Measurements from ENCODE around the gene SUZ12.
"Not testable (repeated sequence)": the region's sequence is repeated elsewhere in the genome, so short reads cannot be mapped to it uniquely, and the experiment has no call there.

SUZ12 gene

GRCh38 chr17:32033223-32033622, 96.4 kb downstream of the SUZ12 start:
- H3K79me2 ChIP-seq (ENCODE audit: control insufficient read depth, low read length): no peaks in the 10 kb centered on the region
- H3K27me3 ChIP-seq (ENCODE audit: control insufficient read depth, low read length): no peaks in the 10 kb centered on the region
- H3K36me3 ChIP-seq (ENCODE audit: control insufficient read depth, low read length): peaks cover 17% of the 10 kb centered on the region
- H4K20me1 ChIP-seq (ENCODE audit: control insufficient read depth, insufficient read depth, low read depth, low read length): no peaks in the 10 kb centered on the region
- no peaks in the 10 kb centered on the region for H3K4me1 ChIP-seq (ENCODE audit: control insufficient read depth, low read length)
- H3K4me3 ChIP-seq (ENCODE audit: low read length): no peak overlapping the region
- H3F3A ChIP-seq (ENCODE audit: control insufficient read depth, insufficient read depth): no peaks in the 10 kb centered on the region
- no peaks in the 10 kb centered on the region for H3K9me2 ChIP-seq (replicated peaks; ENCODE audit: control insufficient read depth, low read length)
- no peaks in the 10 kb centered on the region for H3K9me3 ChIP-seq (ENCODE audit: control insufficient read depth, insufficient read depth, low read length)
- H3K4me2 ChIP-seq (ENCODE audit: low read length): no peak overlapping the region
- no peak overlapping the region for H3K27ac ChIP-seq (ENCODE audit: low read depth, low read length)
- TF ChIP-seq, protein P1, sequence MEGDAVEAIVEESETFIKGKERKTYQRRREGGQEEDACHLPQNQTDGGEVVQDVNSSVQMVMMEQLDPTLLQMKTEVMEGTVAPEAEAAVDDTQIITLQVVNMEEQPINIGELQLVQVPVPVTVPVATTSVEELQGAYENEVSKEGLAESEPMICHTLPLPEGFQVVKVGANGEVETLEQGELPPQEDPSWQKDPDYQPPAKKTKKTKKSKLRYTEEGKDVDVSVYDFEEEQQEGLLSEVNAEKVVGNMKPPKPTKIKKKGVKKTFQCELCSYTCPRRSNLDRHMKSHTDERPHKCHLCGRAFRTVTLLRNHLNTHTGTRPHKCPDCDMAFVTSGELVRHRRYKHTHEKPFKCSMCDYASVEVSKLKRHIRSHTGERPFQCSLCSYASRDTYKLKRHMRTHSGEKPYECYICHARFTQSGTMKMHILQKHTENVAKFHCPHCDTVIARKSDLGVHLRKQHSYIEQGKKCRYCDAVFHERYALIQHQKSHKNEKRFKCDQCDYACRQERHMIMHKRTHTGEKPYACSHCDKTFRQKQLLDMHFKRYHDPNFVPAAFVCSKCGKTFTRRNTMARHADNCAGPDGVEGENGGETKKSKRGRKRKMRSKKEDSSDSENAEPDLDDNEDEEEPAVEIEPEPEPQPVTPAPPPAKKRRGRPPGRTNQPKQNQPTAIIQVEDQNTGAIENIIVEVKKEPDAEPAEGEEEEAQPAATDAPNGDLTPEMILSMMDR (IDR thresholded peaks at IDR 0.05; ENCODE audit: low read depth, low read length, poor library complexity, severe bottlenecking): no peak
- no peak for TF ChIP-seq EZH2phosphoT487 (IDR thresholded peaks at IDR 0.05; ENCODE audit: borderline replicate concordance, low read length)

GRCh38 chr17:32033812-32034211, 97.0 kb downstream of the SUZ12 start:
- H3K4me3 ChIP-seq (ENCODE audit: low read length); H3K9me2 ChIP-seq (replicated peaks; ENCODE audit: control insufficient read depth, low read length); H3K79me2 ChIP-seq (ENCODE audit: control insufficient read depth, low read length); H3F3A ChIP-seq (ENCODE audit: control insufficient read depth, insufficient read depth); H3K4me2 ChIP-seq (ENCODE audit: low read length); H3K27me3 ChIP-seq (ENCODE audit: control insufficient read depth, low read length); H3K4me1 ChIP-seq (ENCODE audit: control insufficient read depth, low read length); H3K27ac ChIP-seq (ENCODE audit: low read depth, low read length); H3K9me3 ChIP-seq (ENCODE audit: control insufficient read depth, insufficient read depth, low read length); H4K20me1 ChIP-seq (ENCODE audit: control insufficient read depth, insufficient read depth, low read depth, low read length): not testable (repeated sequence)
- H3K36me3 ChIP-seq (ENCODE audit: control insufficient read depth, low read length): peaks cover 17% of the 10 kb centered on the region

DNA sequence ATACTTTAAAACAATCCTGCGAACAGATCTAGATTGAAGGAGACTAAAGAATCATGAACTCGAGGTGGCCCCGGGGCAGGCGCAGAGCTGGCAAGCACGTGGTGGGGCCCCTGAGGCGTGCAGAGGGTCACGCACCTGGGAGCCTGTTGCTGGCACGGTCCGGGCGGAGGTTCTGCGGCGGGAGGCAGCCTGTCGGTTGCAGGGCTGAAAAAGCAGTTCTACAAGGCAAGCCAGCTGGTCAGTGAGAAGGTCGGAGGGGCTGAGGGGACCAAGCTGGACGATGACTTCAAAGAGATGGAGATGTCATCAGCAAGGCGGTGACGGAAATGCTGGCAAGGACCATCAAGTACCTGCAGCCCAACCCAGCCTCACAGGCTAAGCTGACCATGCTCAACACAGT, 103.4 kb downstream of the SUZ12 start:
- not testable (repeated sequence) for H3K27ac ChIP-seq (ENCODE audit: low read depth, low read length); H3K4me2 ChIP-seq (ENCODE audit: low read length); H3F3A ChIP-seq (ENCODE audit: control insufficient read depth, insufficient read depth); H3K27me3 ChIP-seq (ENCODE audit: control insufficient read depth, low read length); H4K20me1 ChIP-seq (ENCODE audit: control insufficient read depth, insufficient read depth, low read depth, low read length); H3K9me2 ChIP-seq (replicated peaks; ENCODE audit: control insufficient read depth, low read length); H3K79me2 ChIP-seq (ENCODE audit: control insufficient read depth, low read length); H3K4me1 ChIP-seq (ENCODE audit: control insufficient read depth, low read length); H3K4me3 ChIP-seq (ENCODE audit: low read length); H3K9me3 ChIP-seq (ENCODE audit: control insufficient read depth, insufficient read depth, low read length)
- H3K36me3 ChIP-seq (ENCODE audit: control insufficient read depth, low read length): peaks cover 13% of the 10 kb centered on the region

GRCh38 chr17:32041306-32041875, 104.6 kb downstream of the SUZ12 start:
- not testable (repeated sequence) for H3K4me3 ChIP-seq (ENCODE audit: low read length)

DNA sequence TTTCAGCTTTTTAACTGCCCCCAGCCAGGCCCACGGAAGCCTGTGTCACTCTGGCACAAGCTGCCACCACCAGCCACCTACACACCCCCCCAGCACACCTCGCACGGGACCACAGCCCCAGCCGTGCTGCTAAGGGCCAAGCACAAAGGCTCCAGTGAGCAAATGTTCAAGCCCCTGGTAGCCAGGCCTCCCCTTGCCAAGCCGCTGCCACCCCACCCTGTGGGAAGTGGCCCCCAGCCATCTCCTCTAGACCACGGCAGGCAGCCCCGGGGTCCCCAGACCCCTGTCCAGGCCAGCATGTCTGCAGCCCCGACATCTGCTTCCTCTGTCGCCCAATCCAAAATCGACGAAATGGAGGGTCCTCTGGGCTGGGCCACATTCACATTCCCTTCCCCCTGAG, 105.5 kb downstream of the SUZ12 start:
- H4K20me1 ChIP-seq (ENCODE audit: control insufficient read depth, insufficient read depth, low read depth, low read length); H3K79me2 ChIP-seq (ENCODE audit: control insufficient read depth, low read length); H3K4me2 ChIP-seq (ENCODE audit: low read length); H3F3A ChIP-seq (ENCODE audit: control insufficient read depth, insufficient read depth); H3K9me3 ChIP-seq (ENCODE audit: control insufficient read depth, insufficient read depth, low read length); H3K27ac ChIP-seq (ENCODE audit: low read depth, low read length); H3K9me2 ChIP-seq (replicated peaks; ENCODE audit: control insufficient read depth, low read length); H3K4me3 ChIP-seq (ENCODE audit: low read length); H3K36me3 ChIP-seq (ENCODE audit: control insufficient read depth, low read length); H3K27me3 ChIP-seq (ENCODE audit: control insufficient read depth, low read length); H3K4me1 ChIP-seq (ENCODE audit: control insufficient read depth, low read length): not testable (repeated sequence)

More at GRCh38 chr17:32041306-32041875, 104.6 kb downstream of the SUZ12 start:
- H3K4me2 ChIP-seq (ENCODE audit: low read length); H3K36me3 ChIP-seq (ENCODE audit: control insufficient read depth, low read length); H3K27ac ChIP-seq (ENCODE audit: low read depth, low read length); H3K79me2 ChIP-seq (ENCODE audit: control insufficient read depth, low read length); H3K9me3 ChIP-seq (ENCODE audit: control insufficient read depth, insufficient read depth, low read length); H4K20me1 ChIP-seq (ENCODE audit: control insufficient read depth, insufficient read depth, low read depth, low read length); H3F3A ChIP-seq (ENCODE audit: control insufficient read depth, insufficient read depth); H3K9me2 ChIP-seq (replicated peaks; ENCODE audit: control insufficient read depth, low read length); H3K27me3 ChIP-seq (ENCODE audit: control insufficient read depth, low read length); H3K4me1 ChIP-seq (ENCODE audit: control insufficient read depth, low read length): not testable (repeated sequence)

- not testable (repeated sequence) for H3K27ac ChIP-seq (ENCODE audit: low read depth, low read length); H3K4me3 ChIP-seq (ENCODE audit: low read length); H4K20me1 ChIP-seq (ENCODE audit: control insufficient read depth, insufficient read depth, low read depth, low read length); H3F3A ChIP-seq (ENCODE audit: control insufficient read depth, insufficient read depth); H3K4me2 ChIP-seq (ENCODE audit: low read length); H3K9me3 ChIP-seq (ENCODE audit: control insufficient read depth, insufficient read depth, low read length); H3K27me3 ChIP-seq (ENCODE audit: control insufficient read depth, low read length); H3K79me2 ChIP-seq (ENCODE audit: control insufficient read depth, low read length); H3K9me2 ChIP-seq (replicated peaks; ENCODE audit: control insufficient read depth, low read length); H3K36me3 ChIP-seq (ENCODE audit: control insufficient read depth, low read length); H3K4me1 ChIP-seq (ENCODE audit: control insufficient read depth, low read length)
These were observed 108.8 kb downstream of the SUZ12 start for GRCh38 chr17:32045611-32046010.

DNA sequence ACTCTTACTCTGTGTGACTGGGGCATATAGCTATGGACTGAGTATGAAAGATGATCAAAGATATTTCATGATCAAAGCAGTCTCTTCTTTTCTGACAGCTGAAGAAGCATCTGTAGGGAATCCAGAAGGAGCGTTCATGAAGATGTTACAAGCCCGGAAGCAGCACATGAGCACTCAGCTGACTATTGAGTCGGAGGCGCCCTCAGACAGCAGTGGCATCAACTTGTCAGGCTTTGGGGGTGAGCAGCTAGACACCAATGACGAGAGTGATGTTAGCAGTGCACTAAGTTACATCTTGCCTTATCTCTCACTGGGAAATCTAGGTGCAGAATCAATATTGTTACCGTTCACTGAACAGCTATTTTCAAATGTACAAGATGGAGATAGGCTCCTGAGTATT, 110.9 kb downstream of the SUZ12 start:
- not testable (repeated sequence) for H3K79me2 ChIP-seq (ENCODE audit: control insufficient read depth, low read length); H3K4me3 ChIP-seq (ENCODE audit: low read length); H3K27me3 ChIP-seq (ENCODE audit: control insufficient read depth, low read length); H3K9me3 ChIP-seq (ENCODE audit: control insufficient read depth, insufficient read depth, low read length); H3K4me1 ChIP-seq (ENCODE audit: control insufficient read depth, low read length); H3K27ac ChIP-seq (ENCODE audit: low read depth, low read length); H3F3A ChIP-seq (ENCODE audit: control insufficient read depth, insufficient read depth); H4K20me1 ChIP-seq (ENCODE audit: control insufficient read depth, insufficient read depth, low read depth, low read length); H3K36me3 ChIP-seq (ENCODE audit: control insufficient read depth, low read length); H3K4me2 ChIP-seq (ENCODE audit: low read length); H3K9me2 ChIP-seq (replicated peaks; ENCODE audit: control insufficient read depth, low read length)

Measured in DOHH2 (cell line).